HG02763 (cell line): ENCODE data around the gene STC2.
"Not testable (repeated sequence)": the region's sequence is repeated elsewhere in the genome, so short reads cannot be mapped to it uniquely, and the experiment has no call there.

Source experiments
- ATAC-seq: cut with Tn5 transposase; IDR thresholded peaks from one replicate; pipeline ENCODE4 v1.9.1; 2021; ENCODE audit warnings: mild to moderate bottlenecking, moderate library complexity; ENCODE audit not compliant: unreplicated experiment

The STC2 gene

DNA sequence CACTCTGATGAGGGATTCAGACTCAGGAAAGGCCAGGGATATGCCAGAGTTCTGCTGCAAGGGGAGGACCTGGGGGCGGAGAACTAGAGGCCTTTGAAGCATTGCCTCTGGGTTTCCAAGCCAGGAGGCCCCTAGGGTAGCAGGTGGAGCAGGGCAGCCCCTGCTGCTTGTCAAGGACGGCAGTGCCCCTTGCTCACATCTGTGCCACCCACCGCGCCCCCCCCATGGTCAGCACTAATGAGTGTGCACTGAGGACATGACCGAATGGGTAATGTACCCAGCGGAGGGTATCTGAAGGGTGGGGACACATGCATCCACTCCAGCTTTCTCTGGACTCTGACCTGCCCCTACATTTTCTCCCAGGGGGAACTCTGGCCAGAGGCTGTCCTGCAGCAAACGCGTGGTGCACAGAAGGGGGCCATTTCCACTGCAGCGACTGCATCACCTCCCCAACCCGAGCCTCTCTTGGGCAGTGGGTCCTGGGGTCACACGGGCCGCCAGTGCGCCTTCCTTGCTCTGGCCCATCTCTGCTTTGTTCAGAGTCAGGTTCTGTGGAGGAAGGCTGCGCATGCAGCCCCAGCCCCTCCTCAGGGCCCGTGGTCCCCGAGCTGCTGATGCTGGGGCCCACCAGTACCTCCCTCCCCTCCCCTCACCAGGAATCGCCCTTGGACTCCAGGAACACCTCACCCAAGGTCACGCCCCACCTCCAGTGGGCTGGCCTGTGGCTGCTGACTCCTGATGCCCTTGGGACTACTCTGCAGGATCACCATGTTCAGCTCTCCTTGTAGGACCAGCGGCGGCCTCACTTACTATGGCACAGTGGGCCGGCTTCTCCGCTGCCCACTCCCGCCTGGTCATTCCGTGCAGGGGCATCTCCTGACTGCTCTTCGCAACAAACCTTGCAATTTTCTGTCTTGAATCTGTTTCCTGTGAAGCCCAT lies 31.2 kb downstream of the STC2 start:
- ATAC-seq, result no peak

DNA sequence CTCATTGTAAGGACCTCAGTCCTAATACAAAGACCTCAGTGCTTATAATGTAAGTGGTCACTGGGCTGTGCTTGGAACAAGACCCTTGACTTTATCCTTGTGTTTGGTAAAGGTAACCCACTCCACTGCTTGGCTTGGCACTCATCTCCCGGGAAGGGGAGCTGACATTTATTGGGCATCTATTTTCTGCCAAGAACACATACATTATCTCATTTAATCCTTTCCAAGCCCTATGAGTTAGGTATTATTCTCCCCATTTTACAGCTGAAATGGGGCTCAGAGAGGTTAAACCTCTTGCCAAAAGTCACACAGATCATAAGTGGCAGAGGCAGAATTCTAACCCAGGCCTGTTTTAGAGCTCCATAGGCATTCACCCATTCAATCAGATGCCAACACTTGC lies 32.4 kb downstream of the STC2 start:
- ATAC-seq, result no peak

- no peak for ATAC-seq
Measured at GRCh38 chr5:173294673-173295320, 33.4 kb downstream of the STC2 start.

- peak; percentile 54 for ATAC-seq
Measured at GRCh38 chr5:173293817-173294672, 34.2 kb downstream of the STC2 start.

DNA sequence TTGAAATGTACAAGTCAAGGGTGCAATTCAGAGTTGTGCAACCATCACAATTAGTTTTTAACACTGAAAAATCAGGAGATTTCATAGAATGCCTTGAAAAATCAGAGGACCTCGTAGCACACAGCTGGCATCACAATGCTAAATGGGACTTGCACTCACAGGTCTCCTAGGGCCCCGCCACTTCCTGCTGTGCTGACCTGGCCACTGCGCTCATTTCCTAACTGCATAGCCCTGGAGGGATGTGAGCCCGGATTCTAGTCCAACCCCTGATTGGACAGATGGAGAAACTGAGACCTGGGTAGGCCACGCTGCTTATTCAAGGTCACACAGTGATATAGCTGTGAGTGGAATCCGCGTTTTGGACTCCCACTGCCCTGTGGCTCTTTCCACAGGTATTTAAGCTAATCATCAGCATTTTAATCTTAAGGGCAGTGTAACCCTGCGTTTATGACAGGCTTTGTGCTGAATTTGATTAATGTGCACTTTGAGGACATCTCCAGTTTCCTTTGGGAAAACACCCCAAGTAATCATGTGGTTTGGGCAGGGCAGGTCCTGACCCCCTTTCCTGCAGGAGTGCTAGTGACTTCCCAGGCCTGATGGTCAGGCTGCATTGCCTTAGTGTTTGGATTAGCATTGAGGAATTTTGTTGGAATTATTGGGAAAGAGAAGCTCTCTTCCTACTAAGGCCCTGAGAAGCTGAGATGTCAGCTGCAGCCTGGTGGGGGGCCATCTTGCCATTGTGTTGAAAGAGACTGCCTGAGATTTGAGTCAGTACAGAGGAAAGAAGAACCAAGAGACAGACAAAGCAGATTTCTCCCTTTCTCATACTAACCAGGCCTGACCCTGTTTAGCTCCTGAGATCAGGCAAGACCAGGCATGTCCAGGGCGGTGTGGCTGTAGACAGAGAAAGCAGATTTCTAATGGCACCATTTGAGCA lies 36.2 kb downstream of the STC2 start:
- no peak for ATAC-seq

- ATAC-seq, result no peak
Measured at GRCh38 chr5:173290477-173291131, 37.6 kb downstream of the STC2 start.

DNA sequence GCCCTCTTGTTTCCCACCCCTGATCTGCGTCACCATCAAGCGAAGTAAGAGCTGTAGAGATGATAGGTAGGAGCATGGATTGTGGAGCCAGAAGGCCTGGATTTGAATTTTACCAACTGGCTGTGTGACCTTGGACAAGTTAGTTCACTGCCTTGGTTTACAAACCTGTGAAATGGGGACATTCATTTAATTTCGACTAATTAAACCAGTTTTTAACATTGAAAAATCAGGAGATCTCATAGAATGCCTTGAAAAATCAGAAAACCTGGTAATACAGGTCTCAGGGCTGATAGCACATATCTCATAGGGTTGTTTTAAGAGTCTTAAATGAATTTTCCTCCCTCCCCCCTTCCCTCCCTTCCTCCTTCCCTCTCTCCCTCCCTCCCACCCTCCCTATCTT lies 38.8 kb downstream of the STC2 start:
- no peak for ATAC-seq

- no peak for ATAC-seq
Measured at GRCh38 chr5:173288632-173289031, 39.6 kb downstream of the STC2 start.

DNA sequence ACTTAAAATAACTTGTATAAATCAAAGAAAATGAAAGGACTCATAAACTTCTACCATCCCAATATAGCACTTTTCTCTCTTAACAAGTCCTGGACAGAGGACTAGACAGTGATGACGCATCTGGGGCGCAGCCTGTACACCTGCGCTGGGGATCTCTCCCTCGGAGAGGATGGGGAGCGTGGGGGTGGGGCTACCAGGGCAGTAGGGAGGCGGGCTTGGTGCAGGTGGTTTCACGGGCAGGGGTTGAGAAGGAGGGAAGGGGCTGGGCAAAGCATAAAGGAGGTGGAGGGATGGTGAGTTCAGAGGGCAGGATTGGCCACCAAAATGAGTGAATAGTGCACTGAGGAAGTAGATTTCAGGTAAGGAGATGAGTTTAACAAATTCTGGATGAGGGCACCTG lies 41.1 kb downstream of the STC2 start:
- ATAC-seq, result no peak

DNA sequence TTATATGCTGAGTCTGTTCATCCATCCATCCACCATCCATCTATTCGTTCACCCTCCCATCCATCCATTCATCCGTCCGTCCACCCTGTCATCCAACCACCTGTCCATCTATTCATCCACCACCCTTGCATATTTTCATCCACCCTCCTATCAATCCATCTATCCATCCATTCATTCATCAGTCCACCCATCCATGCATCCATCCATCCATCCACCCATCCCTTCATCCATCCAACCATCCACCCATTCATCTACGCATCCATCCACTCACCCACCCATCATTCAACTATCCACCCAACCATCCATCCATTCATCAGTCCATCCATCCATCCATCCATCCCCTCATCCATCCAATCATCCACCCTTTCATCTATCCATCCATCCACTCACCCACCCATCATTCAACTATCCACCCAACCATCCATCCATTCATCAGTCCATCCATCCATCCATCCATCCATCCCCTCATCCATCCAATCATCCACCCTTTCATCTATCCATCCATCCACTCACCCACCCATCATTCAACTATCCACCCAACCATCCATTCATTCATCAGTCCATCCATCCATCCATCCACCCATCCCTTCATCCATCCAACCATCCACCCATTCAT lies 43.8 kb downstream of the STC2 start:
- not testable (repeated sequence) for ATAC-seq

- peak; percentile 85 for ATAC-seq
Measured at GRCh38 chr5:173283318-173284288, 44.6 kb downstream of the STC2 start.

GRCh38 chr5:173282916-173283315 lies 45.3 kb downstream of the STC2 start:
- ATAC-seq, result no peak

DNA sequence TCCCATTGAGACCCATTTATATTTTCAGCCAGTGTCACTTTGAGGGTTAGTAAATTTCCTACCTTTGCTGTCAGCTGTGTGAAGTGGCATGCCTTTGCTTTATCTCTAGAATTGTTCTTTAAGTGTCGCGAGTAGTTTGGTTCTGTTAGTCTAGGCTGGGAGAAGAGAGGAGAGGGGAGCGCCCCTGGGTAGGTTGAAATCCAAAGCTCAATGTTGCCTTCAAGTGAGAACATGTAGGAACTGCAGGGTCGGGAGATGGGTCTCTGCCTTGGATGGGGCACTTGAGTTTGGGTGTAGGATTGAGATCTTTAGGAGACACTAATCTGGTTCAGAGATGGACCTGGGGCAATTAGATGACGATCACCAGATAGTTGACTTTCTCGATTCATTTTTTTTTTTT lies 46.3 kb downstream of the STC2 start:
- no peak for ATAC-seq

DNA sequence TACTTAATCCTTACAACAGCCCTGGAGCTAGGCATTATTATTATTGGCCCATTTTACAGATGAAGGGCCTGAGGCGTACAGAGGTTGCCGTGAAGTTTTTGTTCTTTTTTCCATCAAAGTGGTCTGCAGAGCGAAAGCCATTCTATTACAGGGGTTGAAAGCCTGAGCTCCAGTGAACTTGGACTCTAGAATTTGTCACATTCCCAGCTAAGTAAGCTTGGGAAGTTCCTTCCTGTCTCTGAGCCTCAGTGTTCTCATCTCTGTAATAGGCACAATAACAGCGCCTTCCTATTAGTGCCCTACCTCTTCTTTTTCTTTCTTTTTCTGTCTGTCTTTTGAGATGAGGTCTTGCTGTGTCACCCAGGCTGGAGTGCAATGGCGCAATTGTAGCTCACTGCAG lies 49.0 kb downstream of the STC2 start:
- no peak for ATAC-seq

- ATAC-seq, result no peak
Measured at GRCh38 chr5:173278641-173279040, 49.6 kb downstream of the STC2 start.

DNA sequence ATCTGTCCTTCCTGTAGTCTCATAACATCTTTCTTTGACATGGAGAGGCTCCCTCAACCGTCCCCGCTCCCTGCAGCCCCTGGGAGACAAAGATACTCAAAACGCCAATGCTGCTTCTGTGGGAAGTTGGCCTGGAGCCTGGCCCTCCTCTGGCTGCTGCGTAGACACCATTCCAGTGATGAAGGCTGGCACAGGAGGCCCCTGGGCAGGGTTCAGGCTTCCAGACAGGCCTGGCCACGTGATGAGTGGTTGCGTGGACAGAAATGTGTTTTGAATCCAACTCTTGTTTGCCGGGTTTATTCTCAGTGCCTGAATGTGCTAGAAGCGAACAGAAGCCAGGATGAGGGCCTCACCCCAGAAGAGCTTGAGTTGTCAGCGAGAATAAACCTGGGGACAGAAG lies 50.0 kb downstream of the STC2 start:
- no peak for ATAC-seq

GRCh38 chr5:173274771-173275170 lies 53.4 kb downstream of the STC2 start:
- no peak for ATAC-seq

DNA sequence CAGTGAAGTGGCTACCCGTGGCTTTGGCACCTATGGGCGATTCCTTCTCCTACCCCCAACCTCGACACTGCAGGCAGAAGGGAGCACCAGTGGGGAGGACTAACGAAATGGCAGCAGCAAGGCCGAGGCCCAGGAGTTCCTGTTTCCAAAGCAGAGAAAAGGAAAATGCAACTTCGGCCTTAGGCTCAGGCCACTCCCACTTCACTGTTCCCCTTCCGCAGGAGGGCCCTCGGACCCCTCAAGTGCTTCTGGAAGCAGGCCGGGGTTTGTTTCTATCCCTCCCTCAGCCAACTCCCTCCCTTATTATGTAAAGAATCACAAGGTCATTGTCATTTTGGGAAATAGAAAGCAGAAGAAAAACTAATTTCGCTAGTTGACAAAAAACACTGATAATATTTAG lies 56.8 kb downstream of the STC2 start:
- ATAC-seq, result no peak
